Measurements from ENCODE around the gene TCEAL7.
"Not testable (repeated sequence)": the region's sequence is repeated elsewhere in the genome, so short reads cannot be mapped to it uniquely, and the experiment has no call there.

TCEAL7 gene, protein sequence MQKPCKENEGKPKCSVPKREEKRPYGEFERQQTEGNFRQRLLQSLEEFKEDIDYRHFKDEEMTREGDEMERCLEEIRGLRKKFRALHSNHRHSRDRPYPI

DNA sequence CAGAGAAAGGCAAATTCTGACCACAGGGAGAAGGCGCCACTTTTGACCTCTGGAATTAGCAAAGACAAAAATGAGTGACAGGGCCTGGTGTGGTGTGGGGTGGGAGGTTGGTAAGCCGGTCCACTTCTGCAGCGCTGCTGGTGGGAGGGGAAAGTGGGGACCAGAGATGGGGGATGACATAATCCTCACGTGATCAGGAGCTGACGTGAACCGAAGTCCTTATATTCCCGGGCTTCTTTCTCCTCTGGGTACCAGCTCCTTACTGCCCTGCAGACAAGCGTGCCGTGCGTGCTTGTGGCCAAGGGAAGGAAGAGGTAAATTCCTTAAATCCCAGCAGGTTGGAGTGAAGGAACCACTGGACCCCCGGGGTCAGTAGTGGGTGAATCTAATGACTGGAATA, at the start of gene TCEAL7:
TCEAL7 (plus strand) TSS at position 249 of the 400 bp plus-strand sequence. CDS start 1,165 bp downstream, outside the sequence.
- DNase-seq = no peak

DNA sequence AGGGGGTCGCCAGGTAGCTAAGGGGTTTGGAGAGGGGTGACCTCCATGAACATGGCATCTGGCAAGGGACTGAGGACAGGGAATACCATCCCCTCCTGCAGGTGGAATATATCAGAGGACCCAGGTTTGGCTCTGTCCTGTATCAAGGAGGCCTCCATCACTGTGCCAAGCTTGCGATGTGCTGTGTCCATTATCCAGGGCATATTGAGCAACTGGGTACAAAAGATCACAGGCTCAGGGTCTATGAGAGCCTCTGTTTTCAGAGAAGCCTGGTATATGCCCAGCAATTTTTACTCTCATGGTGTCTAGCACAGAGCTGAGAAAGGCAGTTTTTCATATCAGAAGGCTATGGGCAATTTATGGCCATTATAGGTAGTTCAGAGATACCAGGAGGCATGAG, 36.9 kb upstream of the TCEAL7 start:
- no peak for DNase-seq

DNA sequence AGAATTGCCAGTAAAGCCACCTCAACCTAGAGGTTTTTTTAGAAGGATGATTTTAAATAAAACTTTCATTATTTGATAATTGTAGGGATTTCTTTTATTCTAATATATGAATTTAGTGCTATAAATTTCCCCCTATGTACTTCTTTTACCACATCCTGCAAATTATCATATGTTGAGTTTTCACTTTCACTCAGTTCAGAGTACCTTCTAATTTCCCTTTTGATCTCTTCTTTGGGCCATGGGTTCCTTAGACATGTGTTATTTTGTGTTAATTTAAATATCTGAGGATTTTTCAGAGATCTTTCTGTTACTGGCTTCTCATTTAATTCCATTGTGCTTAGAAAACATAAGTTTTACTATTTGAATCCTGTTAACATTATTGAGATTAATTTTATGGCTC, 25.3 kb upstream of the TCEAL7 start:
- no peak for DNase-seq

DNA sequence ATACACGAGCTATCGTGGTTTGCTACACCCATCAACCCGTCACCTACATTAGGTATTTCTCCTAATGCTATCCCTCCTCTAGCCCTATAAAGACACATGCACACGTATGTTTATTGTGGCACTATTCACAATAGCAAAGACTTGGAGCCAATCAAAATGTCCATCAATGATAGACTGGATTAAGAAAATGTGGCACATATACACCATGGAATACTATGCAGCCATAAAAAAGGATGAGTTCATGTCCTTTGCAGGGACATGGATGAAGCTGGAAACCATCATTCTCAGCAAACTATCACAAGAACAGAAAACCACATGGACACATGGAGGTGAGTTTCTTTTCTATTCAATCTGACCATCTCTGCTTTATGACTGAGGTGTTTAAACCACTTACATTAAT, 24.4 kb upstream of the TCEAL7 start:
- not testable (repeated sequence) for DNase-seq

DNA sequence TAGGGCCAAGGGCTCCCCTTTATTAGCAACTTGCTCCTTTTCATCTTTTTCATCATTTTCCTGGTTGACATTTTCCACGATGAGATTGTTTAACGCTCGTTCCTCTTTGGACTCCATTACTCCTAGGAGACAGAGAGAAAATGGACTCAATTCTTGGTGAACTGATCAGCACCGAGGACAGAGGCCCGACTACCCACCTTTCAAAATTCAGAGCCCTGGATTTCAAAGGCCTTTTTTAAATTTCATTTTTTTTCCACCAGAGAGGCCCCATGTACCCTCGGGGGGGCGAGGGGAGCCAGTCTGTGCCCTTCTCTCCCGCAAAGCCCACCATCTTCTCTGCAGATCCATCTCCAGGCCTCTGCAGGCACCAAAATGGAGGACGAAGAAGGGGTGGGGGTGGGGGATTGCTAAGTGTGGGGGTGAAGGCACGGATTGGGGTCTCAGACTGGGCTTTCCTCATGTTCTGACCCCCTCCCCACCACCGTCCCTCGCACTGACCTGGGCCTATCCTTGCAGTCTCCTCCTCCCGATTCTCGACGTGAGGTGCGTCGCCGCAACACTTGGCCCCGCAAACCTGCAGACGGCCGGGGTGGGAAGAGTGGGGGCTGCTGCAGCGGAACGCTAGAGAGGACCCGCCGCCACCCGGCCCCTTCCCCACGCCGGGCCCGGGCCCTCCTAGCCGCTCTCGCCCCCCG, 20.0 kb upstream of the TCEAL7 start:
- DNase-seq = no peak

DNA sequence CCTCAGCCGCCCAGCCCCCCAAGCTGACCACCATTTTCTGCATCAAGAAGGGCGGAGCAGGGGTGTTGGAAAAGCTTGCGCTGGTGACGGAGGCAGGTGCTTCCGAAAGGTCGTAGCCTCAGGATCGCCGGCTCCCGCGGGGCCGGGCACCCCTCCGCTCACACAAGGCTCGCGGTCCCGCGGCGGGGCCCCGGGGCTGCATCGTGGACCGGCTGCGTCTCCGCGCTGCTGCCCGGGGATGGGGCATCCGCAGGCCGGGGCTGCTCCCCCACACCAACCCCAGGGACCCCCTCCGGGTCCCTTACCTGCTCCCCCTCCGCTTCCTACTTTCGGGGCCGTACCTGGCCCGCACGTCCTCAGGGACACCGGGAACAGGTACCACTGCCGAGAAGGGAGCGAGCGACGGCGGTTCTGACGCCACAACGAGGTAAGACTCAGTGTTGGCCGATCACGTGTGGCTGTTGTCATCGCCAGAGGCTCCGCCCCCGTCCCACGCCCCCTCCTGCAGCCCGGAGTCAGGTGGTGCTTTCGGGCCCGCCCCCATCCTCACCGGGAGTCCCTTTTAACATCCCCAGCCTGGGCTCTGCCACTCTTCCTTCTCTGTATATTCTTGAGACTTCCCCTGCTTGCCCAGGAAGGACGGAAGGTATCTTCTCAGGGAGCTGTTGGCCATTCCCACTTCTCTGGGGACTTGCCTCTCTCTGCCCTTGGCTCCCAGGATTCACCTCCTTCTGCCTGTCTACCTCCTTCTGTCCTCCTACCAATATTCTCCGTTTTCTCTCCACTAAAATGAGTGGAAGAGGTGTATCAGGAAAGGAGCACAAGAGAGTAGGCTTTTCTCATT, 19.3 kb upstream of the TCEAL7 start, which contains the start of gene BEX2:
BEX2 (minus strand) TSS at position 436 of the 844 bp plus-strand sequence. CDS start 1,014 bp downstream, outside the sequence.
- DNase-seq = peak; percentile 20 to 66

DNA sequence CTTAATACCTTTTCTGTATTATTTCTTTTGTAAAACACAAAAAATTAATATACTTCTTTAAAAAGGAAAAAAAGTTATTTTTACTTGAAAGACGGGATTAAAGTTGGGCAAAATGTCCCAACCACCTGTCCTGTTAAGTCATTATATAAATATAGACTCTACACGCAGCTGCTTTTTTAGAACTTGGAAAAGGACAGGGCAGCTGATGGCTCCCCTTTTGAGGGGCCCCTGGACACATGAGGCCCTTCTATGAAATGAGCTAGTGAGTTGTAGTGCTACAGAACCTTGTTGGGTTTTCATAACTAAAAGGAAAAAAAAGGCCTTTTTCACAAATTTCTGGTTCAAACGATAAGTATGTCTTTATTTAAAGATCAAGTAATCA, 18.6 kb upstream of the TCEAL7 start:
- no peak for DNase-seq

DNA sequence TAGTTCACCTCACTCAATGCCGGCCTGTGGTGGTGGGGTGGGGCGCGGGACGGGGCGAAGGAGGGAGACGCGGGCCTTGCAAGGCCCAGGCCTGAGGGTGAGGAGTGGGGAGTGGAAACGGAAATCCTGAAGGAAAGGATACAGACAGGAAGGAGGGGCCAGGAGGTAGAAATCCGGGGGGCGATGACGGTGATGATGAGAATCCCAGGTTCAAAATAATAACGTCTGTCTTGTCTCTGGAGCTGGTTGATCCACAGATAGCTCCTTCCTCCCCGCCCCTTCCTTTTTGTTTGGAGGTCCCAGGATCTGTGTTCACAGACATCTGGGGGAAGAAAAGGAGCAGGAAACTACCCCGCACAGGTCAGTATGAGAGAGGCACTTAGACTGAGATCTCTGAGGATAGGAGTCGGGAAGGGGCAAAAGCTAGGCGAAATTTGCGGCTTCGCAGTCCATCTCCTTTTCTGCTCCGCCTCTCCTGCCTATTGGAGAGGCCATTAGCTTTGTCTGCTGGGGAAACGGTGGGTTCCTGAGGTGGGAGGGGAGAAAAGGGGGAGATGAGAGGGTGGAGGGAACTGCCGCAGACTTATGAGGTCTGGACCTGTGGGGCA, 746 bp downstream of the TCEAL7 start:
- DNase-seq = no peak

DNA sequence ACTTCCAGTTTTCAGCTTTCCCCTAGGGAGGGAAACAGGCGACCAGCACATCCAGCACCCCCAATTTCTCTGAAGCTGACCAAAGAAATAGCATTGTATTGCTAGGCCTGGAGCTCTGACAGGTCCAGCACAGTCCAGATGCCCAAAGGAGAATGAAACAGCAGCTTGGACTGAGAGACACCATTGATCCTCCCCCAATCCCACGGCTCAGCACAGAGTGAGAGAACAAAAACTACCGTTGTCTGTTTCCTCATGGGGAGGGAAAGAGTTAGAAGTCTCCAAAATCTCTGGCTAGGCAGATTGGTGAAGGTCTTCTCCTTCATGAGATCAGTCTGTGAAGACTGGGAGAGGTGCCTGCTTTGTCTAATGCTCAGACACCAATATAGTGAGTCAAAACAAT, 8.6 kb downstream of the TCEAL7 start:
- no peak for DNase-seq

DNA sequence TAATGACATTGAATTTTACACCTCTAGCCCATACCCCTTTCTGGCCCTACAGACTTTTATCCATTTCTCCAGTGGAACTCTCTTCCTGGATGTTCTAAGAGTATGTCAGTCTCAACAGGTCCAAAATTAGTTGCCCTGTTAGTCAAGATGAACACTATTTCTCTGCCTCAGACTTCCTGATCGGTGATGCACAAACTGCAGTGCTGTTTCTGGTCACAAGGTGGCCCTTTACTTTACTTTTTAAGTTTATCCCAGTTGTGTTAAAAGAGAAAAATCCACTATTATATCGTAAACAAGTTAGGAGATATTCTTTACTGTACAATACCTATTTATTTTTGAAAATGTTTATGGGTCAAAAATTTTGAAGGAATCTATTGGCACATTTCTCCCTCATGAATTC, 13.1 kb downstream of the TCEAL7 start:
- DNase-seq = no peak

DNA sequence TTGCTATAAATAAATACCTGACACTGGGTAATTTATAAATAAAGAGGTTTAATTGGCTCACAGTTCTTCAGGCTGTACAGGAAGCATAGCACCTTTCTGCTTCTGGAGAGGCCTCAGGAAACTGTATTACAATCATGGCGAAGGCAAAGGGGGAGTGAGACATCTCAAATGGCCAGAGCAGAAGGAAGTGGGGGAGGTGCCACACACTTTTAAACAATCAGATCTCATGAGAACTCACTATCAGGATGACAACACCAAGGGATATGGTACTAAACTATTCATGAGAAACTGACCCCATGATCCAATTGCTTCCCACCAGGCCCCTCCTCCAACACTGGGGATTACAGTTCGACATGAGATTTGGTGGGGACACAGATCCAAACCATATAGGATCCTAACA, 14.6 kb downstream of the TCEAL7 start:
- no peak for DNase-seq

DNA sequence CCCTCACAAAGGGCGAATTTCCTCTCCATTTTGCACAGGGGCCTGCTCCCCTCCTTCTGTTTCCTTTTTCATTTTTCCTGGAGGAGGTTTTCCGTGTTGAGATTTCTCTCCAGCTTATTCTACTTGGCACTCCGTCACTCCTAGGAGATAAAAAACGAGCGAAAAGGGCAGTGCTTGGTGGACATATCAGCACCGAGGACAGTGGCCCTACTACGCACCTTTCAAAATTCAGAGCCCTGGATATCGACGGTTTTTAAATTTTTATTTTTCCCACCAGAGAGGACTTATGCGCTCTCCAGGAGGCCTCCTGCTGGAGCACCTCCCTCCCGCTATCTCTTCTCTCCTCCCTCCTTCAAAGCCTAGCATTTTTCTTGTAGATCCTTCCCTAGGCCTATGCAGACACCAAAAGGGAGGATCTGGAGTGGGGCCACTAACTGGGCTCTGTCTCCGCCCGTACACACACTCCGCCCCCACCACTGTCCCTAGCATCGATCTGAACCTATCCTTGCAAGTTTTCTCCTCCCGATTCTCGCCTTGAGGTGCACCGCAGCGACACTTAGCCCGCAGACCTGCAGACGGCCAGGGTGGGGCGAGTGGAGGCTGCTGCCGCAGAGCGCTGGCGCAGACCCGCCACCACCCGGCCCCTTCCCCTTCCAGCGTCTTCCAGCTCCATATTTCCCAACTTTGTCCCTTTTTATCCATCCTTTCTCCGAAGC, 17.8 kb downstream of the TCEAL7 start:
- DNase-seq = no peak

DNA sequence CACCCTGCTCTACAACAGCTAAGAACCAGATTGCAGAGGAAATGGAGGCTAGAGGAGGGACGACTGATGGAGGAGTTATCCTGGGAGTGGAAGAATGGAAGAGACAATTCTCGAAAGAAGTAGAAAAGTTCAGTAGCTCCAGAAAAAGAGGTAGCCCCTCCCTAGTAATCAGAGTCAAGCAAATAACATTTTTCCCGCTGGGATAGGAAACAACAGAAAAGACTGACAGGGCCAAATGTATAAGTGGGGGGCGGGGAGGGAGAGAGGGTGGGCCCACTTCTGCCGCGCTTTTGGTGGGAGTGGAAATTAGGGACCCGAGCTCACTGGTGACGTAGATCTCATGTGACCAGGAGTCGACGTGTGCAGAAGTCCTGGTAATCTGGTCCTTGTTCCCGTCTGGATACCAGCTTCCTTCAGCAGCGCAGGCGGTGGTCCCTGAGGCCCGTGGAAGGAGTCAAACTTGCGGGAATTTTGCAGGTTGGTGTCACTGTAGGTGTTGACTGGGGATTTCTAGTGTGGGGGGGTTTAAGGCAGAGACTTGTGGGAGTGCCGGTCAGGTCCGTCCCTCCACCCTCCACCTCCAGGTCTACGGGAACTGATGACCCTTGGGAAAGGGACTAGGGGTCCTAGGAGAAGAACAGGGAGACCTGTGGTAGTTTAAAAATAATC, 26.2 kb downstream of the TCEAL7 start, which contains the start of gene TCEAL9:
TCEAL9 (plus strand) TSS at position 377 of the 669 bp plus-strand sequence. CDS start 1,179 bp downstream, outside the sequence.
- no peak for DNase-seq

DNA sequence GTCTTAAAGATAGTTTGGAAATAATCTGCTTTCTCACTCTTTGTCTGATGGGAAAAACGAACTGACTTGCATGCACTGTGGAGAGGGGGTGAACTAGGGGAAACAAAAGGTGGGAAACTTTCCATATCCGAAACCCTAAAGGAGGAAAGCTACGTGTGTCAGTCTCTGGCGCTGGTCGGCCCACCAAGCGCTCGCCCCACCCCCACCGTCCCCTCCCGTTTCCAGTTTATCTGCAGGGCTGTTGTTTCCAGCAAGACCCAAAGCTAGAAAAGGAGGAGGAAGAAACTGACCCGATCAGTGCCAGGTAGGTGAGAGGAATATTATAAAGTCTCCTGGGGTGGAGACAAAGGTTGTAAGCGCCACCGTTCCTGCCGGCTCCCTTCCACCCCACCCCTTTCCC, 26.8 kb downstream of the TCEAL7 start:
- DNase-seq = no peak

DNA sequence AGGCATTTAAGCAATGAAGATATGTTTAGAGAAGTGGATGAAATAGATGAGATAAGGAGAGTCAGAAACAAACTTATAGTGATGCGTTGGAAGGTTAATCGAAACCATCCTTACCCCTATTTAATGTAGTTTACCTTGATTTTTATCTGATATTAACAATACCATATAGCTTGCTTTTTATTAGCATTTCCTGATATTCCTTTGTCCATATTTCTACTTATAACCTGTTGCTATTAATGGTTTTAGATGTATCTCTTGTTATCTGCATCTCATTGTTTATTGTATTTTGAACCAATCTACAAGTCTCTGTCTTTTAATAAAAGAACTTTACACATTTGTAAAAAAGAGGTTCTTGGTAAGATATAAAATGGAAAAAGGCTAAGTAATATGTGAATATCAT, 27.8 kb downstream of the TCEAL7 start:
- DNase-seq = no peak

DNA sequence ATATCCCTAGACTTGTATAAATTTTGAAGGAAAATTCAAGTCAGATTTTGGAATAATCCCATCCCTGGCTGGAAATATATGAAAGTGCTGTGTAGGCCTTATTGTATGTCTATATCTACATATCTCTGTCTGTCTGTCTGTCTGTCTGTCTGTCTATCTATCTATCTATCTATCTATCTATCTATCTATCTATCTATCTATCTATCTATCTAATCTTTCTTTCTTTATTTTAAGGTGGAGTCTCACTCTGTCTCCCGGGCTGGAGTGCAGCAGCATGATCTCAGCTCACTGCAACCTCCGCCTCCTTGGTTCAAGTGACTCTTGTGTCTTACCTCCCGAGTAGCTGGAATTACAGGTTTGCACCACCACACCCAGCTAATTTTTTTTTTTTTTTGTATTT, 29.6 kb downstream of the TCEAL7 start:
- not testable (repeated sequence) for DNase-seq

DNA sequence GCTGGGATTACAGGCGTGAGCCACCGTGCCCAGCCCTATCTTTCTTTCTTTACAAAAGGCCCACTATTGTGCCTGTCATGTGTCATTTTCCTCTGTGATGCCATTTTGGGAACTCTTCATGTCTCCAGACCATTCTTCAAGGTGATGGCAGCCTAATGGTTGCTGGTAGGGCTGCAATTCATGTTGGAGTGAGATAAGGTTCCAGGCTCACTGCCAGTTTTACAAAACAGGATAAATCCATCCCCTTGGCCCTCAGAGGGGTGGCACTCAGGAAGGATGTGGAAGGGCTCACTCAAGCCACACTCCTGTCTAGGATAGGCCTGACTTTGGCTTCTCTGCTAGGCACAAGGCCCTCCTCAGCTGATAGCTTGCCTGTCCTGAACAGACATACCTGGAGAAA, 30.1 kb downstream of the TCEAL7 start:
- DNase-seq = no peak

DNA sequence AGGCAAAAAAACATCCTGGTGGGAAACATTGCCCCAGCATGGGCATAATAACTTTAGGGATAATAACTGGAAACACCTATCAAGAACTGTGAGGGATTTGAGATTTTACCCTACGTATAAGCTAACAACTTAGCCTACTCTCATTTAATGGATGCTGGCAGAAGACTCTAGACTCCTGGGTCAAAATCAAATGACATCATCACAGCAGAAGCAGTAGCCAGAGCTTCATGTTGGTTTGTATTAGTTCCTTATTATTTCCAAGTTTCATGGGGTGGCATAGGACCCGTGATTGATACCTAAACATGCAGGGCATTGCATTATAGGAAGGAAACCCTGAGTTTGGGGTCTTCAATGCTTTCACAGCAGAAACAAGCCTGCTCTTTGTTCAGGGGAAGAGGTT, 30.9 kb downstream of the TCEAL7 start:
- no peak for DNase-seq

DNA sequence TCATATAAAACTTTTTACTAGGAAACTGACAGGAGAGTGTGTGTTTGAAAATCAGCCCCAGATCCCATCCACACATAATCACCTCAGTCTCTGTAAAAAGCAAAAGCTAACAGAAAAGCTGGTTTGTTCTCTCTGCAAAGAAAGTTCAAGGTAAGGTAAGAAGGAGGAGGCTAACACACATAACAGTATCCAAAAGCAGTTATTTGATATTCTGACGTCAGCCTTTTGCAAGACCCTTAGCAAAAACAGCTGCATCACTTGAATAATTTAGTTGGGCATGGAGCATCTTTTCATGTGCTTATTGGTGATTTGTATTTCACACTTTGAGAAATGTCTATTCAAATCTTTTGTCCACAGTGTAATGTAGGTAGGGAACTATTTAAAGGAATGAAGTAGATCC, 31.8 kb downstream of the TCEAL7 start:
- no peak for DNase-seq

DNA sequence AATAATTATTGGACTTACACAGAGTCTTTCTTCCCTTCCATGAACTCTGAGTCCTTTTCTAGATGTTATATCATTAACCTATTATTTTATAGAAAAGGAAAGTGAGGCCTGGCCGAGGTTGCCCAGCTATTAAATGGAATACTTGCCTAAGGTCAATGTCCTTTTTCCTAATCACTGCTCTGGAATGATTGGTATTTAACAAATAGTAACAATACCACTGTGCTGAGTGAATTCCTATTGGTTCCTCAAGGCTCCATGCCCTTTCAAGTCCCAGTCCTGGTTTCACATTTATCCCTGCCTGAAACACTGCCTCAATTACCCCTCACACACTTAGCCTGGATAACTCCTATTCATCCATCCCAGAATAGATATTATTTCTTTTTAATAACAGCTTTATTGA, 32.4 kb downstream of the TCEAL7 start:
- no peak for DNase-seq

DNA sequence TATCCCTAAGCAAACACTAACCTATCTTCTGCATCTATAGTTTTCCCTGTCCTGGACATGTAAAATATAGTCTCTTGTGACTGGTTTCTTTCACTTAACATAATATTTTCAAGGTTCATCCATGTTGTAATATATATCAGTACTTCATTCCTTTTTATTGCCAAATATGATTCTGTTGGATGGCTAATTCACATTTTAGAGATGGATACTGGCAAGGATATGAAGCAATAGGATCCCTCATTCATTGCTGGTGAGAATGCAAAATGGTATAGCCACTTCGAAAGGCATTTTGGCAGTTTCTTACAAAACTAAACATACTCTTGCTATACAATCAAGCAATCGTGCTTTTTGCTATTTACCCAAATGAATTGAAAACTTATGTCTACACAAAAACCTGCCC, 33.0 kb downstream of the TCEAL7 start:
- DNase-seq = no peak

DNA sequence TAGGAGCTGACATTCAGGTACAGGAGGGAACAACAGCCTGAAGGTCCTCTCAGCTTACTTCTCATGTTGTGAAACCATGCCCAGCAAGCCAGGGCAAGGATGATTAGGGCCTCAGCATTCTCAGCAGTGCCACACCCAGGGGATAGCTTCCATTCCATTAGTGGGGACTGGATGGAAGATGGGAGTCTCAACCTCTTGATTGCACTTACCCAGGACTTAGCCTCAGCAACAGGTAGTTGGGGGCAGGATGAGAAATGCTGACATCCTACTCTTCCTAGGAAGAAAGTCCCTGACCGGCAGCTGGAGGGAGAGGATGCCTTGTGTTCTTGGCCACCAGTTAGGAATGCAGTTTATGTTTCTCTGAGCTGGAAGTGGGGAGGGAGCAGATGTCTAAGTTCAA, 37.5 kb downstream of the TCEAL7 start:
- DNase-seq = no peak
